NCI-H69 (cell line): Measurements from ENCODE around the gene ADNP2.
A peak's percentile ranks its signal among the peaks of the same experiment; 100 is the strongest.
"Not testable (repeated sequence)": the region's sequence is repeated elsewhere in the genome, so short reads cannot be mapped to it uniquely, and the experiment has no call there.

Experiments used
- DNase-seq: peaks from one replicate; lab custom pipeline; 2025; lab: John Stamatoyannopoulos, UW

Gene ADNP2

GRCh38 chr18:80145196-80145804 is 36.2 kb downstream of the ADNP2 start:
- DNase-seq, result peak; percentile 95

GRCh38 chr18:80147037-80147417 is 38.0 kb downstream of the ADNP2 start:
- DNase-seq, result peak; percentile 85

- peak; percentile 97 for DNase-seq
Observed at GRCh38 chr18:80147418-80148325, 38.6 kb downstream of the ADNP2 start.

- peak; percentile 75 for DNase-seq
Observed at GRCh38 chr18:80148326-80149199, 39.5 kb downstream of the ADNP2 start.

- no peak for DNase-seq
Observed at GRCh38 chr18:80149667-80150066, 40.6 kb downstream of the ADNP2 start.

GRCh38 chr18:80154293-80154692 is 45.2 kb downstream of the ADNP2 start:
- peak; percentile 59 for DNase-seq

GRCh38 chr18:80157708-80158343 is 48.8 kb downstream of the ADNP2 start:
- peak; percentile 77 for DNase-seq

- no peak for DNase-seq
Observed at GRCh38 chr18:80158365-80158764, 49.3 kb downstream of the ADNP2 start.

- no peak for DNase-seq
Observed at GRCh38 chr18:80159713-80160636, 50.9 kb downstream of the ADNP2 start.

- no peak for DNase-seq
Observed at GRCh38 chr18:80161781-80162417, 52.8 kb downstream of the ADNP2 start.

- no peak for DNase-seq
Observed at GRCh38 chr18:80163183-80163582, 54.1 kb downstream of the ADNP2 start.

- DNase-seq, result not testable (repeated sequence)
Observed at GRCh38 chr18:80164727-80165355, 55.8 kb downstream of the ADNP2 start.

- no peak for DNase-seq
Observed at GRCh38 chr18:80166240-80166639, 57.2 kb downstream of the ADNP2 start.

GRCh38 chr18:80166725-80167124 is 57.7 kb downstream of the ADNP2 start:
- no peak for DNase-seq

GRCh38 chr18:80167331-80167730 is 58.3 kb downstream of the ADNP2 start:
- DNase-seq, result no peak

- DNase-seq, result no peak
Observed at GRCh38 chr18:80167931-80168330, 58.9 kb downstream of the ADNP2 start.

- DNase-seq, result no peak
Observed at GRCh38 chr18:80168346-80168745, 59.3 kb downstream of the ADNP2 start.

- DNase-seq, result no peak
Observed at GRCh38 chr18:80168982-80169381, 59.9 kb downstream of the ADNP2 start.

- DNase-seq, result no peak
Observed at GRCh38 chr18:80169607-80170006, 60.5 kb downstream of the ADNP2 start.
